HCT116 (cell line): Measurements from ENCODE around the gene KIF25. TPM values are rescaled to one million over a fixed set of nuclear protein-coding genes. Genes with fewer than 3 reads are reported as not detected.

Experiments used
- ATAC-seq: fragments of 200-7000 bp; cut with Tn5 transposase; 2 replicates; pipeline ENCODE4 v1.9.1; 2020; ENCODE audit warnings: mild to moderate bottlenecking, moderate library complexity
- BruUV-seq: library from RNA; stranded (reverse); fragments of 400-500 nt; replicated peaks from 2 replicates; lab custom pipeline; 2021; lab: Mats Ljungman, UMichigan
- CTCF ChIA-PET: fragments of 300-600 bp; sonication (Branson Sonifier 250); formaldehyde crosslinking; loops from one replicate; lab custom pipeline; 2021; ENCODE audit warnings: antibody characterized with exemption; lab: Charles Lee
- POLR2A ChIA-PET: fragments of 300-600, 350-600 bp; sonication (Branson Sonifier 250); formaldehyde crosslinking; loops from one replicate; lab custom pipeline; 2021; ENCODE audit warnings: antibody characterized with exemption; lab: Charles Lee
- RAD21 ChIA-PET, 2 experiments: fragments of 300-600 bp; sonication (Branson Sonifier 250); formaldehyde crosslinking; loops; one replicate each; lab custom pipeline; 2023; ENCODE audit warnings: low total read pairs in 2 of 2; ENCODE audit not compliant: uncharacterized antibody in 2 of 2, unreplicated experiment in 2 of 2, low non-redundant PET in 1 of 2; lab: Charles Lee
- DNase-seq: peaks from one replicate; pipeline ENCODE4 v3.0.0-alpha.2; 2010; ENCODE audit warnings: low read depth, low spot score
- H2AFZ ChIP-seq: fragments of 200-600 bp; shearing (Covaris generic), sonication (generic); 2 replicates; pipeline ENCODE4 v1.6.1; 2017; ENCODE audit warnings: low read depth, mixed run types, mixed read lengths, antibody characterized with exemption, low read length; ENCODE audit not compliant: poor library complexity, severe bottlenecking
- H3K27ac ChIP-seq: 2 replicates; pipeline ENCODE4 v1.5.1; 2012; ENCODE audit warnings: low read depth, low read length
- H3K27me3 ChIP-seq: fragments of 200-600 bp; sonication (generic); 2 replicates; pipeline ENCODE4 v1.6.1; 2016; ENCODE audit warnings: mixed run types, low read length, mixed read lengths; ENCODE audit not compliant: insufficient read depth
- H3K36me3 ChIP-seq, 2 experiments: fragments of 200-500 bp in 1 of 2; fragments of 200-600 bp in 1 of 2; sonication (Bioruptor generic) in 1 of 2; sonication (generic) in 1 of 2; 2 replicates each; pipeline versions ENCODE4 v1.5.1 to v1.6.1; 2014 to 2016; ENCODE audit warnings: low read length in 2 of 2, inconsistent platforms in 1 of 2, mixed read lengths in 1 of 2, mixed run types in 1 of 2; ENCODE audit not compliant: insufficient read depth in 2 of 2, control insufficient read depth in 1 of 2
- H3K4me1 ChIP-seq, 2 experiments: fragments of 200-600 bp in 1 of 2; sonication (generic) in 1 of 2; 2 replicates each; pipeline versions ENCODE4 v1.5.1 to v1.6.1; 2012 to 2017; ENCODE audit warnings: low read length in 2 of 2, inconsistent platforms in 1 of 2, mild to moderate bottlenecking in 1 of 2, mixed read lengths in 1 of 2, mixed run types in 1 of 2, moderate library complexity in 1 of 2; ENCODE audit not compliant: insufficient read depth in 2 of 2, control insufficient read depth in 1 of 2
- H3K4me2 ChIP-seq: fragments of 200-600 bp; sonication (generic); 2 replicates; pipeline ENCODE4 v1.6.1; 2017; ENCODE audit warnings: mixed run types, low read length, mixed read lengths
- H3K4me3 ChIP-seq, 2 experiments: fragments of 200-600 bp in 1 of 2; sonication (generic) in 1 of 2; replicated peaks in 1 of 2; 2 replicates each; pipeline ENCODE4 v1.5.1; 2011 to 2016; ENCODE audit warnings: low read length in 2 of 2, control low read depth in 1 of 2, low read depth in 1 of 2, mild to moderate bottlenecking in 1 of 2, mixed read lengths in 1 of 2, mixed run types in 1 of 2
- H3K79me2 ChIP-seq: fragments of 200-600 bp; sonication (generic); 2 replicates; pipeline ENCODE4 v1.6.1; 2017; ENCODE audit warnings: mild to moderate bottlenecking, mixed run types, low read length, moderate library complexity, mixed read lengths; ENCODE audit not compliant: insufficient read depth
- H3K9ac ChIP-seq: fragments of 200-600 bp; sonication (generic); 2 replicates; pipeline ENCODE4 v1.6.1; 2016; ENCODE audit warnings: low read length, mixed read lengths
- H3K9me2 ChIP-seq: fragments of 200-600 bp; sonication (generic), shearing (Covaris generic); 2 replicates; pipeline ENCODE4 v1.6.1; 2017; ENCODE audit warnings: mixed run types, mild to moderate bottlenecking, moderate library complexity; ENCODE audit not compliant: insufficient read depth
- H3K9me3 ChIP-seq, 2 experiments: fragments of 200-500 bp in 1 of 2; fragments of 200-600 bp in 1 of 2; sonication (Bioruptor generic) in 1 of 2; sonication (generic) in 1 of 2; 2 replicates each; pipeline ENCODE4 v1.6.1; 2014 to 2017; ENCODE audit warnings: low read length in 2 of 2, mixed read lengths in 2 of 2, inconsistent platforms in 1 of 2, low read depth in 1 of 2, mild to moderate bottlenecking in 1 of 2, mixed run types in 1 of 2, moderate library complexity in 1 of 2; ENCODE audit not compliant: control insufficient read depth in 1 of 2, insufficient read depth in 1 of 2
- H4K20me1 ChIP-seq: fragments of 200-600 bp; sonication (generic), shearing (Covaris generic); 2 replicates; pipeline ENCODE4 v1.6.1; 2017; ENCODE audit warnings: mixed run types, mild to moderate bottlenecking, moderate library complexity; ENCODE audit not compliant: insufficient read depth
- ATF3 ChIP-seq: IDR thresholded peaks from 2 replicates; pipeline ENCODE4 v1.6.1; 2012
- CBX3 ChIP-seq: IDR thresholded peaks from 2 replicates; pipeline ENCODE4 v1.6.1; 2012; ENCODE audit warnings: low read depth
- CEBPB ChIP-seq: IDR thresholded peaks from 2 replicates; pipeline ENCODE4 v1.6.1; 2012; ENCODE audit warnings: low read depth
- EGR1 ChIP-seq: IDR thresholded peaks from 2 replicates; pipeline ENCODE4 v1.6.1; 2012; ENCODE audit warnings: low read depth
- ELF1 ChIP-seq: IDR thresholded peaks from 2 replicates; pipeline ENCODE4 v1.6.1; 2012; ENCODE audit warnings: low read depth, borderline replicate concordance
- EZH2 ChIP-seq: fragments of 200-600 bp; sonication (generic); IDR thresholded peaks from 2 replicates; pipeline ENCODE4 v1.6.1; 2017; ENCODE audit warnings: antibody characterized with exemption, mixed run types
- JUND ChIP-seq: IDR thresholded peaks from 2 replicates; pipeline ENCODE4 v1.6.1; 2012
- POLR2AphosphoS5 ChIP-seq: IDR thresholded peaks from 2 replicates; pipeline ENCODE4 v1.6.1; 2011; ENCODE audit warnings: mild to moderate bottlenecking, low read depth, low read length, moderate library complexity
- RAD21 ChIP-seq: IDR thresholded peaks from 2 replicates; pipeline ENCODE4 v1.6.1; 2012; ENCODE audit warnings: low read depth, mild to moderate bottlenecking
- SP1 ChIP-seq: IDR thresholded peaks from 2 replicates; pipeline ENCODE4 v1.6.1; 2012; ENCODE audit warnings: low read depth
- SRF ChIP-seq: IDR thresholded peaks from 2 replicates; pipeline ENCODE4 v1.6.1; 2012; ENCODE audit warnings: low read depth
- TCF7L2 ChIP-seq: IDR thresholded peaks from 2 replicates; pipeline ENCODE4 v1.7.0; 2011; ENCODE audit warnings: borderline replicate concordance, inconsistent platforms; ENCODE audit not compliant: insufficient read depth, insufficient read length; ENCODE audit errors: extremely low read depth
- YY1 ChIP-seq: IDR thresholded peaks from 2 replicates; pipeline ENCODE4 v1.6.1; 2011; ENCODE audit warnings: low read length, low read depth, moderate library complexity, mild to moderate bottlenecking; ENCODE audit not compliant: insufficient replicate concordance; ENCODE audit errors: extremely low read depth
- ZBTB33 ChIP-seq: IDR thresholded peaks from 2 replicates; pipeline ENCODE4 v1.6.1; 2011; ENCODE audit warnings: mild to moderate bottlenecking, low read length, moderate library complexity; ENCODE audit not compliant: insufficient replicate concordance; ENCODE audit errors: extremely low read depth
- ZFX ChIP-seq: fragments of 450-650 bp; IDR thresholded peaks from 2 replicates; pipeline ENCODE4 v1.6.1; 2017
- intact Hi-C: fragments of 100-400 bp; cut with micrococcal nuclease; formaldehyde crosslinking; loops from 2 replicates; pipeline ENCODE4 v1.10.0; 2022
- total RNA-seq: library from RNA; stranded (reverse); gene quantifications from one replicate; pipeline ENCODE4 v1.2.1, GENCODE V29; 2021; ENCODE audit not compliant: unreplicated experiment
- TF ChIP-seq, protein P1 (sequence below): IDR thresholded peaks from 2 replicates; pipeline ENCODE4 v1.6.1; 2012
- TF ChIP-seq, protein P2 (sequence below), 3 experiments: fragments of 200-600 bp in 1 of 3; sonication (generic) in 1 of 3; IDR thresholded peaks in 2 of 3; conservative IDR thresholded peaks in 1 of 3; 2 replicates each; pipeline ENCODE4 v1.5.1; 2012 to 2017; ENCODE audit warnings: low read depth in 2 of 3, low read length in 2 of 3, antibody characterized with exemption in 1 of 3, borderline replicate concordance in 1 of 3, control low read depth in 1 of 3, mild to moderate bottlenecking in 1 of 3, mixed read lengths in 1 of 3, mixed run types in 1 of 3, moderate library complexity in 1 of 3; ENCODE audit not compliant: insufficient read depth in 1 of 3

Gene KIF25
- total RNA-seq, 1 experiment from 2014 or later = not detected

GRCh38 chr6:167993831-167994230 is 3.6 kb upstream of the KIF25 start:
- H3K27me3 ChIP-seq = peaks cover 10% of the 10 kb centered on the region; the same call in 1 of the 2 replicates
- intact Hi-C loops = no loop called here

More at GRCh38 chr6:167993831-167994230, 3.6 kb upstream of the KIF25 start:
- H3K27ac ChIP-seq = no peak overlapping the region
- H3K4me3 ChIP-seq = no peak overlapping the region
- H3K9ac ChIP-seq = no peak overlapping the region
- H4K20me1 ChIP-seq = no peaks in the 10 kb centered on the region
- no peaks in the 10 kb centered on the region for H3K9me3 ChIP-seq
- H3K9me2 ChIP-seq = no peaks in the 10 kb centered on the region
- H3K4me2 ChIP-seq = no peak overlapping the region
- TF ChIP-seq ZBTB33 (no peak), EGR1 (no peak), YY1 (no peak), JUND (no peak), RAD21 (no peak), ZFX (no peak), POLR2AphosphoS5 (no peak), ATF3 (no peak), CBX3 (no peak), EZH2 (no peak), CEBPB (no peak), ELF1 (no peak), TCF7L2 (no peak), SP1 (no peak), SRF (no peak)
- TF ChIP-seq, protein P1, sequence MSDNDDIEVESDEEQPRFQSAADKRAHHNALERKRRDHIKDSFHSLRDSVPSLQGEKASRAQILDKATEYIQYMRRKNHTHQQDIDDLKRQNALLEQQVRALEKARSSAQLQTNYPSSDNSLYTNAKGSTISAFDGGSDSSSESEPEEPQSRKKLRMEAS = no peak
- TF ChIP-seq, protein P2, sequence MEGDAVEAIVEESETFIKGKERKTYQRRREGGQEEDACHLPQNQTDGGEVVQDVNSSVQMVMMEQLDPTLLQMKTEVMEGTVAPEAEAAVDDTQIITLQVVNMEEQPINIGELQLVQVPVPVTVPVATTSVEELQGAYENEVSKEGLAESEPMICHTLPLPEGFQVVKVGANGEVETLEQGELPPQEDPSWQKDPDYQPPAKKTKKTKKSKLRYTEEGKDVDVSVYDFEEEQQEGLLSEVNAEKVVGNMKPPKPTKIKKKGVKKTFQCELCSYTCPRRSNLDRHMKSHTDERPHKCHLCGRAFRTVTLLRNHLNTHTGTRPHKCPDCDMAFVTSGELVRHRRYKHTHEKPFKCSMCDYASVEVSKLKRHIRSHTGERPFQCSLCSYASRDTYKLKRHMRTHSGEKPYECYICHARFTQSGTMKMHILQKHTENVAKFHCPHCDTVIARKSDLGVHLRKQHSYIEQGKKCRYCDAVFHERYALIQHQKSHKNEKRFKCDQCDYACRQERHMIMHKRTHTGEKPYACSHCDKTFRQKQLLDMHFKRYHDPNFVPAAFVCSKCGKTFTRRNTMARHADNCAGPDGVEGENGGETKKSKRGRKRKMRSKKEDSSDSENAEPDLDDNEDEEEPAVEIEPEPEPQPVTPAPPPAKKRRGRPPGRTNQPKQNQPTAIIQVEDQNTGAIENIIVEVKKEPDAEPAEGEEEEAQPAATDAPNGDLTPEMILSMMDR (IDR thresholded peaks at IDR 0.05 in 2 of 3, conservative IDR thresholded peaks at IDR 0.05 in 1 of 3; ENCODE audit: borderline replicate concordance in 1 of 3, insufficient read depth in 1 of 3, low read depth in 2 of 3, low read length in 2 of 3) = no peak
- H2AFZ ChIP-seq = no peak overlapping the region
- ChIA-PET POLR2A (no interaction called here), RAD21 (no interaction called here), CTCF (no interaction called here)
- DNase-seq (no peak), ATAC-seq (no peak)
- H3K79me2 ChIP-seq = no peaks in the 10 kb centered on the region
- no peaks in the 10 kb centered on the region for H3K36me3 ChIP-seq
- no TSS peak for BruUV-seq
- H3K4me1 ChIP-seq = no peaks in the 10 kb centered on the region
